NCI-H2107 treated with DMSO at 0.1 percent for 48 hours (cell line): ENCODE data around the gene HOXC13.

Experiments
- DNase-seq: peaks from one replicate; lab custom pipeline; 2025; ENCODE audit not compliant: unreplicated experiment; lab: John Stamatoyannopoulos, UW

The HOXC13 gene

DNA sequence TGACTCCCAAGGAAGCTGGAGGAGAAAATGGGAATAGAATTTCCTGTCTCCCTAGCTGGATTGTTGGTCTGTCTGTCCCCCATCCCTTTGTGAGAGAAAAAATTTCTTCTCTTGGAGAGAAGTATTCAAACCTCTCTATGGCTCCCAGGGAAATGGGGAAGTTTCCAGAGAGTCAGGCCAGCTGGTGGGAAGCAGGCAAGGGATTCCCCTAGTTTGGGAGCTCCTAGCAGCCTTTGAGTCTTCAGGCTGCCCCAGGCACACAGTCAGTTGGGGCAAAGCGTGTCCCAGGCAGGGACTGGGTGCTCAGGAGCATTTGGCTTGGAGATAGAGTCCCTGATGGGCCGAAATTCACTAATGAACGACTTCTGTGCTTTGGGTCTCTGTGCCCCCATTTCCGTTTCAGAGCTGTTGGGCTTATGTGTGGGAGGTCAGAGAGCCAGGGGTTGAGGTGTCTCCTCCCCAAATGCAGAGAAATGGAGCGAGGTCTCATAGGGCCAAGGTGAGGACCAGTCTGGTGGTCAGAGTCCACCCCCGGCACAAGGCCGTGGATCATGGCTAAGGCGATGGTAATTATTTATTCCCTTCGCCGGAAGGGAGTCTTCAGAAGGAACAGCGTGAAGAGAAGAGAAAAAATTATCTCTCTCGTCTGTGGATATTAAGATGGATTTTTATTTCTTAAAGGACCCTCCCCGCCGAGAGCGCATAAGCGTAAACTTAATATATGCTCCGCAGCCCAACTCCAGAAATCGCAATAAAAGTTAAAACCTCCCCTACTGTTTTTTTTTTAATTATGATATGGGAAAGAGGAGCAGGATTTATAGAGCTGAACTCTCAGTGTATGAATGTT, 54.8 kb downstream of the HOXC13 start:
- no peak for DNase-seq

DNA sequence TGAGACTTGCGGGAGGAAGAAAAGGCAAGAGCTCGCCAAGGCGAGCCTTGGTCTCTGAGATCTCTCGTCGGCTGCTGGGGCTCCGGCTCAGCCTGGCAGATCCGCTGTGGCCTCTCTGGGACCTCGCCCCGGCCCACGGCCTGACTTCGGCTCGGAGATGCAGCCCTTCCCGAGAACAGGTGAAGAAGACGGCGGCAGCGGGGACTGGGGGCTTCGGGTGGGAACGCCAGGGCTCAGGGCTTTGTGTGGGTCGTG, 55.3 kb downstream of the HOXC13 start:
- DNase-seq: no peak

DNA sequence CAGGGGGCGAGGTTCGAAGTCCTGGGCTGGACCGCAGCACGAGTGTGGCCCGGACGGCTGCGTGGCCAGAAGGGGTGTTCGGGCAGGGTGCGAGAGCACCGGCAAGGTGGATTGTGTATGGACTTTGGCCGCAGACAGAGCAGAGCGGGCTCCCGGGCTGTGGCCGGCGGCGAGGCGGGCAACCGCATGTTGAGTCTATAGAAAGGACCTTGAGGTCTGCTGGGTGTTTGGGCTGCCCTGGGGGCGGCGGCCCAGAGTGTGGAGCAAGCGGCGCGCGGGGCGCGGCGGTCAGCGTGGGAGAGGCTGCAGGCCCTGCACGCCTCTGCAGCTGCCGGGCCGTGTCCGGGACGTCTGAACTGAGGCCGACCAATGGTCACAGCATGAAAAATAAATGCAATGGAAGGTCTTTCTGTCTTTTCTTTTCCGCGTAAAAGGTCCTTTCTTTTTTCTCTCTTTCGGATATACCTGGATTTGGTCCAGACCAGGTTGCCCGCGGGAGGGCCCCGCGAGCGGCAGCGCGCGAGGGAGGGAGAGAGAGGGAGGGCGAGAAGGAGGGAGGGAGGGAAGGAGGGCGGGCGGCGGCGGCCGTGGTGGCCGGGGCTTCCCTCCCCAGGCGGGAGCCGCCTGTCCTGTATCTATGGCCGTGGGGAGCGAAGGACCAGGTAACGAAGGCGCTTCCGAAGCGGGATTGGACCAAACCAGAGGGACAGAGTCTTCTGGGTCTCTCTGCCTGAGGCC, 55.8 kb downstream of the HOXC13 start:
- DNase-seq: no peak

DNA sequence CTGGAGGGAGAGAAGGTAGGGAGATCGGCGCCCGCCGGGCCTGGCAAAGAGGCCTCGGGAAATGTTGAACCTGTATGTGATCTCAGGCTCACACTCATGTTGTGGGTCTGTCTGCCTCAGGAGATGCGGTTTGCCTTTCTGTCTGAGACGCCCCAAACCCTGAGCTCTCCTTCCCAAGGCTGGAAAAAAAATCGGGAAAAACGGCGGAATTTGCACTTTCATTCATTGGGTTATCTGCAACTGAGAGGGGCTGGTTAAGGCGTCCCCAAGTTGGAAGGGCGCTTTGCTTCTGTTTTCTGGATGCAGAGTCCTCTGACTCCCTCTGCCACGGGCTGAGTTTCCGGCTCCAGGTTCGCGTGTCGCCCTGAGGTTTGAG, 56.4 kb downstream of the HOXC13 start:
- no peak for DNase-seq

DNA sequence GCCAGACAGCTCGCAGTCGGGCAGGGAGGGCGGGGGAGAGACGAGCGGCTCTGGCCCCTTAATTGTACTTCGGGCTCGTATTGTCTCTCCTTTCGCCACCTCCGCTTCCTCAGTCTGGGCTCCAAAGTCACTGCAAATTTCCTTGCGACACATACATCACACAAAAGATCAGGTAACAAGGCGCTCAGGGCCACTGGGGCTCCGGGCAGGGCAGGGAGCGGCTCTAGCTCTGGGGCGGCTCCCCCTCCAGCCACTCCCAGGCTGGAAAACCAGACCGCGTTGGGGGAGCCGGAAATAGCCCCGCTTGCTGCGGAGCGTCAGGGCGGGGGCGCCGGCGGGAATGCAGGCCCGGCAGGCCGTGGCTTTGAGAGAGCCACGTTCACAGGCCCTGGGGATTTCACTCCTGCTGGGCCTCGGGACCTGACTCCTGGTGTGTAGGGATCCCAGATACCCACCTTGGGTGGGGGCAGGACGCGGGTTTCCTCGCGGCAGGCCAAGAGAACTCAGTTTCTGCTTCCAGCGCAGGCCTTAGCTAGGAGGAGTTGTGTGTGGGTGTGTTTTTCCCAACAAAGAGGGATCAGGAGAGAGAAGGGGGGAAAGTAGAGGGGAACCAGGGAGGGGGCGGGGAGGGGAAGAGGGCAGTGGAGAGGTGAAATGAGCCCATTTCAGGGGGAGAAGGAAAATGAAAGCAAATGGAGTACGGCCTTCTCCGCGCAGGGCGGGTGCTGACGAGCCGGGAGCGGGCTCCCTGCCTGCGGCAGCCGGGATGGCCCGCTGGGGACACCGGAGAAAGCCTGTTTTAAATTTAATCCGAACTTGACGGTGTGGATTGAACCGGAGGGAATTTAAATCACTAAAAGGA, 57.0 kb downstream of the HOXC13 start:
- no peak for DNase-seq
